ENCODE results near the gene UBIAD1.

The UBIAD1 gene

DNA sequence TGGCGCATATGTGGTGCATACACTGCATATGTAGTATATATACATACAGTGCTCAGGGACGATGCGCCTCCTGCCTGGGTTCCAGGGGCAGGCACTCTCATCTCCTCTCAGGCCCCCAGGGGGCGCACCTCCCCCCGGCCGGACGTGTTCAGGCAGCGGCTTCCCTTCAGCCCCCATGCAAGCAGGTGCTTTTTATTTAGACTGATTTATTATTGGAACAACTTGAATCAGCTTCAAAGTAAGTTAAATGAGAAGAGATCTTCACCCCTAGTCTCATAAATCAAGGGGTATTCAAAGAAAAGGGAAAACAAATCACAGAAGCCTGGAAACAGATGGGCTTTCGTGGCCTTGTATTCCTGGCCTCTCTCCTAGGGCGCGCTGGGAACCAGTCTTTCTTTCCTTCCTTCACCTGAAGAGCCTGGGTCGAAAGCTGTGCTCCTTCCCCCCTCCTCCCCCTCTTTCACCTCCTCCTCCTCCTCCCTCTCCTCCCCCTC, 64.6 kb downstream of the UBIAD1 start:
- Histone ChIP-seq H3K9me3 (ENCODE audit: control insufficient read depth in 2 of 2, low read length in 2 of 2) (no peaks in the 10 kb centered on the region), H3K27ac (ENCODE audit: low read depth in 2 of 2, low read length in 2 of 2) (no peak overlapping the region), H3K36me3 (ENCODE audit: control insufficient read depth in 2 of 2, insufficient read depth in 2 of 2, low read length in 2 of 2) (no peaks in the 10 kb centered on the region), H3K4me1 (ENCODE audit: control insufficient read depth in 2 of 2, insufficient read depth in 2 of 2, low read length in 2 of 2) (peaks cover 0 to 5% of the 10 kb centered on the region in 2 donors), H3K27me3 (ENCODE audit: control insufficient read depth in 2 of 2, insufficient read depth in 2 of 2, low read length in 2 of 2) (peaks cover 4 to 11% of the 10 kb centered on the region in 2 donors), H3K9ac (ENCODE audit: low read depth in 1 of 2, low read length in 2 of 2) (no peak overlapping the region), H3K4me3 (ENCODE audit: low read length in 2 of 2) (no peak overlapping the region)

Data from mucosa of rectum (tissue), 2 donors.